Stimulated activated naive CD8-positive, alpha-beta T cell treated with anti-CD3 and anti-CD28 coated beads, Interleukin-15, Interleukin-2, amounts not matched to agents 100 U/mL and 50 U/mL, for 24 hours (primary cell): Measurements from ENCODE around the gene FGFR1OP2.
"Not testable (repeated sequence)": the region's sequence is repeated elsewhere in the genome, so short reads cannot be mapped to it uniquely, and the experiment has no call there.

Experiments
- ATAC-seq: fragments of 150-1000 bp; cut with Tn5 transposase; one replicate; pipeline ENCODE4 v1.10.0; 2021
- DNase-seq: peaks from one replicate; pipeline ENCODE4 v3.0.0; 2021

FGFR1OP2 gene

DNA sequence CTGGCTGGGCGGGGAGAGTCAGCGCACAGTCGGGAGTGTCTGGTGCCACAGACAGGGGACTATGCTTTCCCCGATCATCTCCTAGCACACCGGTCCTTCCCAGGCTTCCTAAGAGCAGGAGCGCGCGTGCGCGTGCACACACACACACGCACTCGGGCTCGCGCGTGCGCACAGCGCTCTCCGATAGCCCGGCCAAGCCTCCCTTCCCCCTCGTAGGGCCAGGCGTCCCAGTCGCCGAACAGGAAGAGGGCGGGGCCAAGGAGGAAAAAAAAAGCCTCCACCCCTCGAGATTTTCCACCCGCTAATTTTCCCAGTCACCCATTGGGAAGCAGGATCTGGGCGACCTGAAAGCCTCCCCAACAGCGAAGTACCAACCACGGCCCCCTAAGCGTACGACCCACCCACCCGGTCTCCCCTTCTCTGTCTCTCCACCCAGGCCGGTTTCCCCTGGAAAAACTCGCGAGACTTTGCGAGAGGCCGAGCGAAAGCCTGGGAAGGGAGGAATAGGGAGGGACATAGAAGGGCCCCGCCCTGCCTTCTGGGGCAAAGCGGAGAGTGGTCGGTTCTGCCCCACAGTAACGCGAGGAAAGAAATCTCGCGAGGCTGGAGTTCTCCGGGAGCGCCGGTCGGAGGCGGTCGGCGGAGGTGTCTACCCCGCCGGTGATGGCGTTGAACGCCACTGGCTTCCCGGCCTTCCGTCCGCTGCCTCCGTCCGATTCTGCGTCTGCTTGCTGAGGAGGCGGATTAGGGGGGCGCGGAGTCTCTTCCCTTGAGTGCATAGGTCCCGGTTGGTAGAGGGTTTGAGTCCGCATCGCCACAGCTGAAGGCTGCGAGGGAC, at the start of gene FGFR1OP2, which contains the start of gene INTS13:
TSS of gene FGFR1OP2 (plus strand) at position 608 of the 838 bp plus-strand sequence. CDS start 15,689 bp downstream, outside the sequence.
TSS of gene INTS13 (minus strand) at position 119 of the 838 bp plus-strand sequence. CDS start 1,178 bp downstream, outside the sequence.
- peak; percentile 96 for ATAC-seq
- DNase-seq: peak; percentile 98

DNA sequence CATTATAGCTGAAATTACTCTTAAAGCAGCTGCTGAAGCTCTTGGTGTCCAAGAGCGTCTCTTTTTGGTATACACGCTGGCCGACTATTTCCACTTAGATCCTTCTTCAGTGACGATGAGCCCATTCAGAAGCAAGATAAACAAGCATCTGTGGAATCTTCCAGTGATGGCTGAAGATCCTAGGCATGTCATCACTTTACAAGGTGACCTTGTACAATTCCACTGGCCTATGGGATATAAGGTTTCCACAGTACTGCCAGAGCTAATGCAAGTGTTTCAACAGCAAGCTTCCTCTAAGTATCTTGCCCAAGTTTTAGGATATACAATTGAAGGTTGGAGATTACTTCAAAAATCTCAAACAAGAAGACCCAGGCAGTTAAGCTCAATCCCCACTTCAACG, 47.5 kb upstream of the FGFR1OP2 start:
- ATAC-seq (no peak), DNase-seq (no peak)

DNA sequence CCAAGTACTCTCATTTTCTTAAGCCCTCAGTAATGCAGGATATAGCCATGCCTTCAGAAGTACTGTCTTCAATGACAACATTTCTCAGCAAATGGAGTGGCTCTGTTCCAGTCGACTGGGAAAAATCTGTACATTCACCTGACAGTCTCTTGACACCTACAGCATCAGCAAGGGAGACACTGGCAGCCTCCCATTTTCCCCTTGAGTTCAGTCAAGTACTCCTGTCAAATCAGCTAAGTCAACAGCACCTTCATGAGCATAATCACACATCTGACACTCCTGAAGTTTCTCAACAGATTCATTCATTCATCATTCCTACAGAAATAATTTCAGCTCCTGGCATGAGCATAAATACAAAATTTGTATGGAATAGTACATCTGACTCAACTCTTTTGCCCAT, 46.6 kb upstream of the FGFR1OP2 start:
- ATAC-seq (no peak), DNase-seq (no peak)

DNA sequence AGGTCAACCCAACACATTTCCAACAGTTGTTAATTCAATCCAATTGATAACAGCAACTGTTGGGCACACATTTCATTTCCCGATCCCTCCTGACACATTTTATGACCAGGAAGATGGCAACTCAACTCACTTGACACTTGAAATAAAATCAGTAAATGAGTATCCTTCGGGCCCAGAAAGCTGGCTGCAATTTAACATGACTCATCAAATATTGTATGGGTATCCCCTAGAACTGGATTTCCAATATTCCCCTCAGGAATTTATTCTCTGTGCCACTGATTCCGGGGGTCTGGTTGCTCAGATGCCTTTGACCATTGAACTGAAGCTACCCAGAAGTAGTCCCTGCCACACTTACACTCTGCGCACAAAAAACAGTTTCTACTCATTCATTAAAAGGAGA, 42.6 kb upstream of the FGFR1OP2 start:
- ATAC-seq: no peak
- no peak for DNase-seq

DNA sequence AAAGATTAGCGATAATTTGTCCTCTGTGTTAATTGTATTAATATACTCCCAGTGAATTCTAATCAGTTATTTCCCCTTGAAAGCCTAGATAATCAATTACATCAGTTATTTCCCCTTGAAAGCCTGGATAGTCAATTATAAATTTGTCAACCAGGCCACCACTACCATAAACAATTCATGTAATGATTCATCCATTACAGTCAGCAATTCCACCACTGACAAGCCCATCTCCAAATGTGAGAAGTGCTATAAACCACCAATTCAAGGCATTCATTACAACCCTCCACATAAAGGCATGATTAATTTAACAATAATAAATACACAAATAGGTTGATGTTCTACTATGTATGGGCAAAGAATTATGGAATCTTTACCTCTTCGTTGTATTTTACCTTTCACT, 41.4 kb upstream of the FGFR1OP2 start:
- DNase-seq (no peak), ATAC-seq (peak; percentile 55)

DNA sequence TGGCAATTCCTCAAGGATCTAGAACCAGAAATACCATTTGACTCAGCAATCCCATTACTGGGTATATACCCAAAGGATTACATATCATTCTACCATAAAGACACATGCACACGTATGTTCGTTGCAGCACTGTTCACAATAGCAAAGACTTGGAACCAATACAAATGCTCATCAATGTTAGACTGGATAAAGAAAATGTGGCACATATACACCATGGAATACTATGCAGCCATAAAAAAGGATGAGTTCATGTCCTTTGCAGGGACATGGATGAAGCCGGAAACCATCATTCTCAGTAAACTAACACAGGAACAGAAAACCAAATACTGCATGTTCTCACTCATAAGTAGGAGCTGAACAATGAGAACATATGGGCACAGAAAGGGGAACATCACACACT, 34.9 kb upstream of the FGFR1OP2 start:
- DNase-seq, ATAC-seq: not testable (repeated sequence)

DNA sequence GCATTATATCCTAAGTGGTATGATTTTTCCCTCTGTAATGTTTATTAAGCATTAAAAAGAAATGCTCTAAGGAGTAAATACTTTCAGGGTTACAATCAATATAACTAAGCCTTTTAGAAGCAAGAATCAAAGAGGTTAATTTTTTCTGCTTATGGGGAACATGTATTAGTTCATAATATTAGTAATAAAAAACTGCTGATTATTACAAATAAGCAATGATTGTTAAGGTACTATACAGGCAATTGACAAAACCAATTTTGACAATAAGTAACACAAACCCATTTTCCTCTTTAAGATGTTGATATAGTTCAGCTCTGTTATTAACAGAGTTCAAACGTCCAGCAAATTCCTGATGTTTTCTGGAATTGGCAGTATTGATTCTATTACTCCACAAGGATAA, 32.2 kb upstream of the FGFR1OP2 start:
- no peak for ATAC-seq

DNA sequence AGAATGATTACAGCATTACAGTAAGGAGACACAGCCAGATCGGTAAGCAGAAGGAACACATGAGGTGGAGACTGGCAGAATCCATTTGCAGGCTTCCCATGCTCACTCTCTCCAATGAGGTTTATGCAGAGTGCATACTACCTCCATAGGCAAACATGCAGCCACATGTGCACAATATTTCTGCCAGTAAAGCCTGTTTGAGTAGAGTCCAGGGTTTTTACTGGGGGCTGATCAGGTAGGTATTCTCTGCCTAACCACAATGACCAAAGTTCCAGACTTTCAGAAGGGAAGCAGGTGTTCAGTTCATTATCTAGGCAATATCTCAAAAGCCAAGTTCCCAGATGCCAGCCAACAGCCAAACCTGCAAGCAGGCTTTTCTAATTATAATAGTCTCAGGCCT, 31.6 kb upstream of the FGFR1OP2 start:
- DNase-seq (no peak), ATAC-seq (no peak)

More for the DNA sequence above, 32.2 kb upstream of the FGFR1OP2 start:
- DNase-seq: no peak

DNA sequence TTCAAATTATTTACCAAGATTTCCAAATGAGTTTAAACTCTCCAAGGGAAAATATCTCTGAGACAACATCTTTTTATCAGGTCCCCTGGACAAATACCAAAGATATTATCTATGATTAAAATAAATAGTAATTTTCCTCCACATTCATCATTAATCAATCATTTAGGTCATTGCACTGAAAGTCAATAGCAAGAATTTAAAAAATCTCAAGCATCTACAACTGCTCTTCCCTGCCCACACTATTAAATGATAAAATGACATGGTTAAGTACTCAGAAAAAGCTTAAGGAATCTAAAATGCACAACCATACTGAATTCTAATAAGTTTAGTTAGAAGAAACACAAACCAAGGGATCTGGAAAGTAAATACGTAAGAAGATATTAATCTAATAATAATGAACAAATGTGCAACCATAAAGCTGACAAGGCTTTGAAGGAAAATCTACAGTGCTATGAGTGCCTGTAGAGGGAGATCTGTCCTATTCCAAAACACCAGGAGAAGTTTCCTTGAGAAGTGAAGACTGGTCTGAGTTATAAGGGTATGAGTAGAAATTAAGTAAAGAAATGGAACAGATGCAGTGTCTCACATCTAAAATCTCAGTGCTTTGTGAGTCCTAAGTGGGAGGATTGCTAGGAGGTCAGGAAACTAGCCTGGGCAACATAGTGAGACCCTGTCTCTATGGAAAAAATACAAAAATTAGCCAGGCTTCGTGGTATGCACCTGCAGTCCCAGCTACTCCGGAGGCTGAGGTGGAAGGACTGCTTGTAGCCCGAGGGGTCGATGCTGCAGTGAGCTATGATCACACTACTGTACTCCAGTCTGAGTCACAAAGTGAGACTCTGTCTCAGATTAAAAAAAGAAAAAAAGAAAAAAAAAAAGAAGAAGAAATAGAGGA, 19.7 kb upstream of the FGFR1OP2 start:
- DNase-seq (no peak), ATAC-seq (no peak)

DNA sequence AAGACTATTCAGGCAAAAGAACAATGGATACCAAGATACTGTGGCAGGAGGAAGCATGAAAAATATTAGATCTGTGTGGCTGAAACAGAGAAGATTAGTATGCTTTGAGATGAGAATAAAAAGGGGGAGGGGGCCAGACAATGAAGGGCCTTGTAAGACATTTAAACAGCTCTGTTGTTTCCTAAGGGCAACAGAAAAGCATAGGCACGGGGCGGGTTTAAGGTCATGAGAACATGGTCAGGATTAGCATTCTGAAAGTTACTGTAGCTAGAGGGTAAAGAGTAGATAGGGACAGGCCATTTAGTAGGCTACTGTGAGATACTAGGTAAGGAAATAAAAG, 19.1 kb upstream of the FGFR1OP2 start:
- no peak for ATAC-seq

DNA sequence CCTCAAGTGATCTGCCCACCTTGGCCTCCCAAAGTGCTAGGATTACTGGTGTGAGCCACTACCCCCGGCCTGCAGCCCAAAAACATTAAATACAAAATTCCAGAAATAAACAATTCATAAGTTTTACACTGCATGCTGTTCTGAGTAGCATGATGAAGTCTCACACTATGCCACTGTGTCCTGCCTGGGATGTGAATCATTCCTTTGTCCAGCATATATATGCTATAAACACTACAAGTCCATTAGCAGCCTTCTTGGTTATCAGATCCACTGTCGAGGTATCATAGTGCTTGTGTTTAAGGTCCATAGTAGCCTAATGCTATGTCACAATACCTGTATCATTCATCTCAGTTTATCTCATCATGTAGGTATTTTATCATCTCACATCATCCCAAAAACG, 16.4 kb upstream of the FGFR1OP2 start:
- no peak for DNase-seq
- ATAC-seq: no peak

More for the DNA sequence above, 19.1 kb upstream of the FGFR1OP2 start:
- DNase-seq: no peak

DNA sequence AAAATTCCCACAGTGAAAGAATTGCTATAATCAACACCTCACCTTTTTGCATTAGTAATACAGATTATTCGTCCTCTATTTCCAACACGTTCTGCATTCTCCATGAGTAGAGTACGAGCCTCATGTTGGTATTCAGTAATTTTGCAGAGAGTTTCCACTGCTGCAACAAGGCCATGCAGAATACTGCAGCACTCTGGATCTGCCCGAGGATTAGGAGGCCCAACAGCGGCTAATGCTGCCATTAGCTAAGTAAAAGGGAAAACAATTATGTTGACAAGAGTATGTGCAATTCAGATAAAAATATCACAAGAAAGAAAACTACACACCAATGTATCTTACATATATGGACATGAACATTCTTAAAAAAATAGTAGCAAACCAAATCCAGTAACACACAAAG, 9.6 kb upstream of the FGFR1OP2 start:
- no peak for DNase-seq
- no peak for ATAC-seq

DNA sequence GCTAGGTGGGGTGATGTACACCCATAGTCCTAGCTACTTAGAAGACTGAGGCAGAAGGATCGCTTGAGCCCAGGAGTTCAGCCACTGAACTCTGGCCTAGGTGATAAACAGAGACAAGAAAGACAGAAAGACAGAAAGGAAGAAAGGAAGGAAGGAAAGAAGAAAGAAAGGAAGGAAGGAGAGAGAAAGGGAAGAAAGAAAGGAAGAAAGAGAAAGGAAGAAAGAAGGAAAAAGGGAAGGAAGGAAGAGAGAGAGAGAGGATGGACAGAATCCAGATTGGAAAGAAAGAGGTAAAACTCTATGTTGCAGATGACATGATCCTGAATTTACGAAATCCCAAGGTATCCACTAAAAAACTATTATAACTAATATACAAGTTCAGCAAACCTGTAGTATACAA, 8.7 kb upstream of the FGFR1OP2 start:
- ATAC-seq: no peak

DNA sequence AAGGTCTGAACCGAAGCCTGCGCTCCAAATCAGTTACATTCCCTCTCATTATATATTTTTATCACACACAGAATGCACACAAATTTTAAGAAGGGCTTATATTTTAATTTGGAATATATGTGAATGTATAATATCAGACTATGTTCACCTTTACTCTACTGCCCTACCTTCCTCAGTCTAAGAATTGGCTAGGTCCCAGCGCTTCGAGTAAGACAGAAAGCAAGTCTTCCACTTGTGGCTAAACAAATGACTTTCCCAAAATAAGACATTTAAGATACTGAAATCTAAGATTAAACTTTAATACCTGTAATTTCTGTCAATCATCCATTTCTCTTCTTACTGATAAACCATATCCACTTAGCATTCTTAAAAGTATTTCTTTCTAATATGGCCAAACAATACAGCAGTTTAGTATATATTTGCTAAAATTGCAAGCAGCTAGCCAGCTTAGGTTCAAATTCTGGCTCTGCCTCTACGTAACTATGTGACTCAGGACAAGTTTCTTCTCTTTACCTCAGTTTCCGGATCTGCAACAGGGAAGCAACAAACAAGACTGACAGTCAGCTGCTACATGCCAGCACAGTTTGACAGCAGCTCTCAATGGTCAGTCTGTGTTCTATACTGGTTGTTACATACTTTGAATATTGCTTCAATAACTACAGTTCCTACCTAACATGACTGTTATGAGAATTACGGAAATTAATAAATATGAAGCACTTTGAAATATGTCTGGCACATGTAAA, 2.5 kb upstream of the FGFR1OP2 start:
- no peak for ATAC-seq
- DNase-seq: no peak

More for the DNA sequence above, 8.7 kb upstream of the FGFR1OP2 start:
- DNase-seq: no peak

DNA sequence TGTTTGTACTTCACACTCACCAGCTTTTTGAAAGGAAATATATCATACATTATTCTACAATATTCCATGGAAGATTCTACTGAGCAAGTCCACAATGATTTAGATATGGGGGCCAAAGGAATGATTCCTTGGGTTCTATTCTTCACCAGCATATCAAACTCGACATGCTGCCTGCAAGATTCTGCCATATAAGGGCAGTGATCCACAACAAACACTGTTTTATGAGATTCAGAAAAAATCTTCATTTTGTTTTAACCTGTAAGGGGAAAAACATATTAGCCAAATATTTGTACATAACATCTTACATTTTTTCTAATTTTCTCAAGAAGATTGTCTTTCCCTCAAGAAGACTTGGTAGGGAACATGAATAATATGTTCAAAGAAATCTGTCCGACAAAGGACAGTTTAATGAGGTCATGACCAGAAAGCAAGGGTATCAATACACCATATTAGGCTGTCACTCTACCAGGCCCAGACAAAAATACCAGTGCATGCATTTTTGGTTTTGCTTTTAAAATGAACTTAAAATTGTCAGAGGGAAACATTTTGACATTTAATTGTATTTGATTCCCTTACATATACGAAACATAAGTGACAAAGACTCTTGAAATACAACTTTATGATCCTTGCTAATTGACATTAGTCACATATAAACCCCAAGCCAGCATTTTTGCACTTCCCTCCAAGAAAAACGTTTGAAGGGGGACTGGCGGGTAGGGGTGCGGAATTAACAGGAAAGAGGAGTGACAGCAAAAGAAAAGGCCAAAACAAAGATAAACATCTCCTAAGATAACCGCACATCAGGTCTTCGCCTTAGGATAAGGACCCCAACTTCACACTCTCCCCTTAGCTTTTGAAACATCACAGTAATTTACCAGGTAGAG, 1.5 kb upstream of the FGFR1OP2 start:
- DNase-seq (peak; percentile 14), ATAC-seq (no peak)

DNA sequence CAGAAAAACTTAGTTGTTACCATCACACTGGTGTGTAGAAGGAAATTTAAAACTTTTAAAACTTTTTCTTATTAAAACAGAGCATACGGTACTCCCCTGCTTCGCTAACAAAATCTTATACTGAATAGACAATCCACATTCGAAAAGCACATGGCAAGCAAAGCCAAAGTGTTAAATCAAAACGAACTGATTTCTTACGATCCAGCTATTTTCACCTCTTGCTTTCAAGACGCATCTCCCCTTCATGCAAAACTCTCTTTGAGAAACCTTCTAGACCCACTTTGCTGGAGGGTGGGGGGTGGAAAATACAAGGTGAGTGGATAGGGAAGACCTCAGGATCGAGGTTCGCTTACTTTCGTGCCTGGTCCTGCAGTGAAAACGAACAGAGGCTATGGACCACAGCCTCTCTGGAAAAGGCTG, 817 bp upstream of the FGFR1OP2 start:
- ATAC-seq: no peak
- DNase-seq: no peak

DNA sequence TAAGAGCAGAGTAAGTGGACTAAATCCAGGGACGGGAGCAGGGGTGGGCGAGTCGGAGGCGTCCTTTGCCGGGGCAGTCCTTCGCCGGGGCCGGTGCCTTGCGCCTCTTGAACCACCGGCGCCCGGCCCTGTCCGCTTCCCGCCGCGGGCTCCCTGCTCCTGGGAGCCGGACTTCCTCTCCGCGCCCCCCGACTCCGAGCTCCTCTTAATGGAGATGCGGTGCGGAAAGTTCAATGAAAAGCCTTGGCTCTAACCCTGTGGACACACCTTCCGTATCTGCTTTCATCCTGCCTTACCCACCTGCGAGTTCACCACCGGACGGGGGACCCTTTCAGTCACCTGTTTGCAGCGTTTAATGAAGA, 412 bp downstream of the FGFR1OP2 start:
- DNase-seq: no peak
- ATAC-seq: peak; percentile 11

DNA sequence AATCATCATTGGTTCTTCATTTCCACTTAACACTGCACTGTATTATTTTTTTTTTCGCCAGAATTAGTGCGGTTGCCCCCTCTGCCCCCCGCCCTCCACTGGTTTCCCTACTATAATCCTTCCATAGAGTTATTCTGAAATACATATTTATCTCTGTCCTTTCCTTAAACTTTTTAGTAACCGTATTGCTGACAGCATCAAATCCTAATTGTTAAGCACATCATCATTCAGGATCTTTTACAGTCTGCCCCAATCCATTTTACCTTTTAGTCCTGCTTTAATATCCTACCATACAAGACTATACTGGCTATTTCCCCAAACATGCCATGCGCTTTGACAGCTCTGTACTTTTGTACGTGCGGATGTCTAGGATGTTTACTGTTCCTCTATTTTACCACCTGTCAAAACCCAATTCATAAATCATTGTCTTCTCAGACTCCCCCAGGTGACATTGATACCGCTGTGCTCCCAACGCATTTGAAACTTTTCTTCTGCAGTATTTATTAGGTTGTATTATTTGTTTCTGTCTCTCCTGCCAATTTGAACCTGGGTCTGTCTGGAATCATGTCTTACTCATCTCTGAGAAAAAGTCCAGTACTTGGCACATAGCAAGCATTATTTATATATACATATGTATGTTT, 1.0 kb downstream of the FGFR1OP2 start:
- DNase-seq (no peak), ATAC-seq (no peak)

DNA sequence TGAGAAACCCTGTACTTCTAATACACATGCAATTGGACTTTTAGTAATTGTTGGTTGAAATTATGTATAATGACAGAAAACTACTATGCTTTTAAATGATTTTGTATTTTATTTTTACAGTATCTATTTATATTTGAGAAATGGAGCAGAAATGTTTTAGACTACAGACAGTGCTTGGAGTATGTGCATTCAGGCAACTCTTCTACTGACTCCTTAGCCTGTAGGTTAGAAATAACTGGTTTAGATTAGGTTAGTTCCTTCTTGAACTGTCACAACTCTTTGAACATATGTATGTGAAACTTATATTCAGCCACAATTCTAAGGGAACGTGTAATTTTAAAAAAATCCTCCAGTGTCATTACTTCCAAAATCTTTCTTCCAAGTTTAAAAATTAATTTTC, 1.7 kb downstream of the FGFR1OP2 start:
- DNase-seq: no peak

DNA sequence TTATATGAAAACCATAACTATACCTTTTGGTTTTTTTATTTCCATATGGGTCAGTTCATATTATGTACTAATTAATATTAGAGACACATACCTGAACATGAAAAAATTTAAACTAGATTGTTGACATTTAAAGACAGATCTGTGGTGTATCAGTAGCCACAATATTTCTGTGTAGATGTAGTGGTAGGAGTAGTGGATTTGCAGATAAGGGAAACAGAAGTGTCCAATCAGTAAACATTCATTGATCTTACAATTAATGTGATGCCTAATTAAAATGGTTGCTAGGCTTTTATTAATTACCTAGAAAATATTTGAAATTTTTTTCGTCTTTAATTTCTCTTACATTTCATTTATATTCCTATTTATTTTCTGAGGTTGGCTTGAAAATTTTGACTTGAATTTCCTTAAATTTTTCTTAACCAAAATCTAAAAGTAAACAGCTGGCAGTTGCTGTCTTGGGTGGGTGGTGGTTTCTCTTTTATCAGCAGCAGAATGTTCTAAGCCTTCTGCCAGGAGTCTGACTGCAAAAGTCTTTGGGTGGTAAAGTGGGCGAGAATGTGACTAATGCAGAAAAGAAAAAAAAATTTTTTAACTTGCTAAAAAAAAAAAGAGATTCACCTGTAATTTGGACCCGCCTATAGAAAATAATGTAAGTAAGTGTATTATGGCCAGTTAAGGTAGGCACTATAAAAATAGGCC, 2.4 kb downstream of the FGFR1OP2 start:
- DNase-seq (peak; percentile 12), ATAC-seq (no peak)

More for the DNA sequence above, 1.7 kb downstream of the FGFR1OP2 start:
- ATAC-seq: no peak
